GM20000 (cell line): ENCODE results near the gene PRSS48.

Experiments
- DNase-seq: peaks from one replicate; pipeline ENCODE4 v3.0.0; 2012; ENCODE audit warnings: low spot score
- CTCF ChIP-seq: IDR thresholded peaks from 2 replicates; pipeline ENCODE4 v1.5.1; 2012; ENCODE audit warnings: mild to moderate bottlenecking, control low read depth; ENCODE audit errors: extremely low read depth, missing control alignments

PRSS48 gene

GRCh38 chr4:151236036-151236435, 40.9 kb upstream of the PRSS48 start:
- no peak for TF ChIP-seq CTCF
- DNase-seq: no peak

GRCh38 chr4:151238477-151238876, 38.5 kb upstream of the PRSS48 start:
- no peak for DNase-seq
- TF ChIP-seq CTCF: no peak

GRCh38 chr4:151239608-151240007, 37.4 kb upstream of the PRSS48 start:
- DNase-seq: no peak
- no peak for TF ChIP-seq CTCF

- no peak for DNase-seq
- TF ChIP-seq CTCF: no peak
Measured at GRCh38 chr4:151242305-151242704, 34.7 kb upstream of the PRSS48 start.

- TF ChIP-seq CTCF: no peak
- DNase-seq: no peak
Measured at GRCh38 chr4:151246742-151247141, 30.2 kb upstream of the PRSS48 start.

- DNase-seq: no peak
- TF ChIP-seq CTCF: no peak
Measured at GRCh38 chr4:151247395-151247794, 29.6 kb upstream of the PRSS48 start.

GRCh38 chr4:151248519-151248918, 28.4 kb upstream of the PRSS48 start:
- no peak for TF ChIP-seq CTCF
- no peak for DNase-seq
